ENCODE data around the gene BRD4.

DNA sequence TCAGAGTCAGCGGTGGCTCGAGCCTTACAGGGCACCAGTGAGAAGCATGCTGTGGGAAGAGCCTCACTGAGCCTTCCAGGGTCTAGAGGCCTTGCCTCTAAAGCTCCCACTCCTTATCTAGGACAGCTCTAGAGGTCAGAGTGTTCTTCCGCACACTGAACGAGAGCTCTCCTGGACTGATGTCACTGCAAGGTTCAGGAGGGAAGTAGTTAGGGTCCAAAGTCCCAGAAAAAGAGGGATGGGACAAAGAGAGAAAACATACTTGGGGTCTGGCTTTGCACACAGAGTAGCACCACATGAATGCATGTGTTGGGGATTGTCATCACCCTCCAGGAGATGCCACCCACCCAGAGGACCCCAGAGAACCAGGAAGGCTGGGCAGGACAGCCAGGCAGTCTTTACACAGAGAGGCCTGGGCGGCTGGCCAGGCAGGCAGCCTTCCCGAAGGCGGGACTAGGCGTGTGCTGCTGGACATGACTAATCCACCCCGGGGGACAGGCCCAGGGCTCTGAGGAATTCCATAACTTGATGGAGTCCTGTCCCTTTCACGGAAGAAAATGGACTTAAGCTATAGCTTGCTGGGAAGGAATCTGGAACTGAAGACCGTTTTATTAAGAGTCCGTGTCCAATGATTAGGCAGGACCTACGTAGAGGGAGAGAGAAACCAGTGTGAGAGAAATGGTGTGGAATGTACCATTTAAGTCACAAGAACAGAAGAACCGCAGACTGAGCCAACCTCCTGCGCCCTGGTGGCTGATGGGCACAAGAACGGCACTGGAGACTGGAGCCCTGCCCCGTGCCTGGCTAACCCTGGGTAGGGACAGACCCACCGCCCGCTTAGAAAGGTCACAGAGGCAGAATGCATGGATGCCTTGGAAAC, 83.5 kb downstream of the BRD4 start:
- TF ChIP-seq, protein P1, sequence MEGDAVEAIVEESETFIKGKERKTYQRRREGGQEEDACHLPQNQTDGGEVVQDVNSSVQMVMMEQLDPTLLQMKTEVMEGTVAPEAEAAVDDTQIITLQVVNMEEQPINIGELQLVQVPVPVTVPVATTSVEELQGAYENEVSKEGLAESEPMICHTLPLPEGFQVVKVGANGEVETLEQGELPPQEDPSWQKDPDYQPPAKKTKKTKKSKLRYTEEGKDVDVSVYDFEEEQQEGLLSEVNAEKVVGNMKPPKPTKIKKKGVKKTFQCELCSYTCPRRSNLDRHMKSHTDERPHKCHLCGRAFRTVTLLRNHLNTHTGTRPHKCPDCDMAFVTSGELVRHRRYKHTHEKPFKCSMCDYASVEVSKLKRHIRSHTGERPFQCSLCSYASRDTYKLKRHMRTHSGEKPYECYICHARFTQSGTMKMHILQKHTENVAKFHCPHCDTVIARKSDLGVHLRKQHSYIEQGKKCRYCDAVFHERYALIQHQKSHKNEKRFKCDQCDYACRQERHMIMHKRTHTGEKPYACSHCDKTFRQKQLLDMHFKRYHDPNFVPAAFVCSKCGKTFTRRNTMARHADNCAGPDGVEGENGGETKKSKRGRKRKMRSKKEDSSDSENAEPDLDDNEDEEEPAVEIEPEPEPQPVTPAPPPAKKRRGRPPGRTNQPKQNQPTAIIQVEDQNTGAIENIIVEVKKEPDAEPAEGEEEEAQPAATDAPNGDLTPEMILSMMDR (conservative IDR thresholded peaks at IDR 0.05; ENCODE audit: low read length), result no peak
- TF ChIP-seq EZH2phosphoT487 (IDR thresholded peaks at IDR 0.05; ENCODE audit: borderline replicate concordance, low read depth, low read length), result no peak

Measured in OCI-LY7 (cell line).